HG03521 (cell line): ENCODE measurements around the gene FCGR2B.
A peak's percentile ranks its signal among the peaks of the same experiment; 100 is the strongest.
"Not testable (repeated sequence)": the region's sequence is repeated elsewhere in the genome, so short reads cannot be mapped to it uniquely, and the experiment has no call there.

ENCODE experiments used
- ATAC-seq: cut with Tn5 transposase; IDR thresholded peaks from one replicate; pipeline ENCODE4 v1.9.1; 2021; ENCODE audit warnings: mild to moderate bottlenecking, moderate library complexity; ENCODE audit not compliant: unreplicated experiment

FCGR2B gene

GRCh38 chr1:161705537-161705936 lies 42.6 kb downstream of the FCGR2B start:
- no peak for ATAC-seq

GRCh38 chr1:161706113-161706481 lies 43.2 kb downstream of the FCGR2B start:
- no peak for ATAC-seq

- peak; percentile 62 for ATAC-seq
Observed at GRCh38 chr1:161706482-161707347, 43.8 kb downstream of the FCGR2B start, which contains the start of gene FCRLA. Gene FCRLA, plus strand, starts transcription at chr1:161707229. Its CDS starts 36 bp downstream, at chr1:161707265.

DNA sequence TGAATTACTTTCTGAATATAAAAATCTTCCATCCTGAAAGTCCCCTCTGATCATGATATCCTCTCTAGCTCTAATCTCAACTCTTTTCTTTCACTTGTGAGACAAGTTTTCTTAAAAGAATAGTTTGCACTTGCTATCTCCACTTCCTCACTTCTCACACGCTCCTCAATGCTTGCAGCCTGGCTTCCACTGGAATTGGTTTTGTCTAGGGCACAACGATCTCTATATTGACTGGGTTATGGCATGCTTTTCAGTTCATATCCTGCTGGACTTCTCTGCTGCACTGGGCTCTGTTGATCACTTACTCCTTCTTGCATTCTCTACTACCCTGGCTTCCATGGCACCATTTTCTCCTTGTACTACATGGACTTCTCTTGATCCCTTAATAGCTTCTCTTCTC lies 44.6 kb downstream of the FCGR2B start:
- ATAC-seq, result no peak

GRCh38 chr1:161709373-161709772 lies 46.4 kb downstream of the FCGR2B start:
- no peak for ATAC-seq

DNA sequence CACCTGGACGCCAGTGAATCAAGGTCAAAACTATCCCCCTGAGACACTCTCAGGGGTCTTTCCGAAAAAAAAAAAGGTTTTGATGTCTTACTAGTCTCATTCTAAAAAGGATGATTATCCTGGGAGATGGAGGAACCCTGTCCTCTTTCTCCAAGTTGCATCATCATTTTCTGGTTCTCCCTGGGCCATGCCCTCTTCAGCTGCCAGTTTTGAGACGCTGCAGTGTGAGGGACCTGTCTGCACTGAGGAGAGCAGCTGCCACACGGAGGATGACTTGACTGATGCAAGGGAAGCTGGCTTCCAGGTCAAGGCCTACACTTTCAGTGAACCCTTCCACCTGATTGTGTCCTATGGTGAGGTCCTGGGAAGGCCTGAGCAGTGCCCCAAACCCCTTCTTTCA lies 47.6 kb downstream of the FCGR2B start:
- ATAC-seq, result no peak

DNA sequence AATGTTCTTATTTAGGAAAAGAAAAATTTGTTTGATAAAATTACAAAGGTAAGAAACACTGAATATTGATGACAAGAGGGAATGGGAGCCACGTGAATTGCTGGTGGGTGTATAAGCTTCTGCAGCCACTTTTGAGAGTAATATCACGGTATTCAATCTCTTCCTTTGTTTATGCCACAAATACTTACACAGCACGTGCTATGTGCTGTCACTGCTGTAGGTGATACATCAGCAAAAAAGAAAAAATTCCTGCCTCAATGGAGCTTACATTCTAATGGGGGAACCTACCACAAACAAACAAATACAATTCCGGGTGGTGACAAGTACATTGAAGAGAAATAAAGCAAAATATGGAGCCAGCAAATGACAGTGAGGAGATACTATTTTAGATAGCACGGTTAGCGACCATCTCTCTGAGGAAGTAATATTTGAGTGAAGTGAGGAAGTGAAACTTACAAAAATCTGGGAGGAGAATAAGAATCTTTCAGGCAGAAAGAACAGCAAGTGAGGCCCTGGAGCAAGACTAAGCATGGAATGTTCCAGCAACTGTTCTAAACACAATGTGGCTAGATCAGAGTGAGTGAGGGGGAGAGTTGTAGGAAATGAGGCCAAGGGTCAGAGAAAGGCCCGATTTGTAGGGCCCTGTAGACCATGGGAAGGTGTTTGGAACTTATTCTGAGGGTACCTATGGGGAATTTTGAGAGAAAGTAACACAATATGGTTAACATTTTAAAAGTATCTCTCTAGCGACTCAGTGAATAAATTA lies 55.8 kb downstream of the FCGR2B start:
- ATAC-seq, result no peak

- ATAC-seq, result no peak
Observed at GRCh38 chr1:161719325-161719611, 56.3 kb downstream of the FCGR2B start.

DNA sequence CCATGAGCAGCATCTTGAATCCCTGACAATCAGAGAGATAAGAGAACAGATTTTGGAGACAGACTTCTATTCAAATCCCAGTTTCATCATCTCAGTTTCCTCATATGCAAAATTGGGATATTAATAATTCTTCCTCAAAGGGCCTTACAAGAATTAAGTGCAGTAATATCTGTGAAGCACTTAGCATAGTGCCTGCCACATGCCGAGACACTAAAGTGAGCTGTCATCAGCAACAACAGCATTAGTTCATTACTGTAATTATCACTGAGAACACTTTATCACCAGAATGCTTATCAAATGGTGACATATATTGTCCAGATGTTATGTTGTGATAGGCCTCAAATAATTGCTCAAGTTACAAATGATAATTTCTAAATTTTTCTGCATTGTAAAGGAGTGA lies 57.5 kb downstream of the FCGR2B start:
- ATAC-seq, result no peak

- ATAC-seq, result no peak
Observed at GRCh38 chr1:161720956-161721737, 58.2 kb downstream of the FCGR2B start, which contains the start of gene FCRLB. Gene FCRLB, plus strand, starts transcription at chr1:161721544. Its CDS starts 1,129 bp downstream, at chr1:161722673.

- no peak for ATAC-seq
Observed at GRCh38 chr1:161721738-161722343, 58.9 kb downstream of the FCGR2B start.

- no peak for ATAC-seq
Observed at GRCh38 chr1:161722406-161722805, 59.5 kb downstream of the FCGR2B start.

DNA sequence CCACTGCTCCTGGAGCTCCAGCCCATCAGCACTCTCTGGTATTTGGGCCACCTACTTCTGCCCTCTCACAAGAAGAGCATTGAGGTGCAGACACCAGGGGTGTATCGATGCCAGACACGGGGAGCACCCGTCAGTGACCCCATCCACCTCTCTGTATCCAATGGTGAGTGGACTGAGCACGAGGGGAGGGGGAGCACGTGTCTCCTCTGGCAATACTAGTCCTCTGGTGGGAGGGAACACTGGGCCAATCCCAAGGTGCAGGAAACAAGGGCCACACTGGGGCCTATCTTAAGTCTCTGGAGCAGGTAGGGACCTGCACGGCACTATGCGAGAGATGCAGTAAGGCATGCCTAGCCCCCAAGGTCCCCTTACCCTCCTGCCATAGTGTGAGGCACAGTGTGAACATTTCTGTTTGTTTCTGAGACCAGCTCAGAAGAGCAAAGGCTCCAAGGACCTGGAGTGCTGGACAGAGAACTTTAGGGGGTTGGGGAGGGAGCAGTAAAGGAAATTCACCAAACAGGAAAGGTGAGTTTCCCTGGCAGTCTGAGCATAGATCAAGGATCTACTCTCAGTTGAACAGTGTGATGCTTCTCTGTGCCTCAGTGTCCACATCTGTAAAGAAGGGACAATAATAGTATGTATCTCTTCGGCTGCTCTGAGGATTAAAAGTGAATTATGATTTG lies 60.7 kb downstream of the FCGR2B start:
- no peak for ATAC-seq

- ATAC-seq, result not testable (repeated sequence)
Observed at GRCh38 chr1:161725258-161725907, 62.4 kb downstream of the FCGR2B start.

DNA sequence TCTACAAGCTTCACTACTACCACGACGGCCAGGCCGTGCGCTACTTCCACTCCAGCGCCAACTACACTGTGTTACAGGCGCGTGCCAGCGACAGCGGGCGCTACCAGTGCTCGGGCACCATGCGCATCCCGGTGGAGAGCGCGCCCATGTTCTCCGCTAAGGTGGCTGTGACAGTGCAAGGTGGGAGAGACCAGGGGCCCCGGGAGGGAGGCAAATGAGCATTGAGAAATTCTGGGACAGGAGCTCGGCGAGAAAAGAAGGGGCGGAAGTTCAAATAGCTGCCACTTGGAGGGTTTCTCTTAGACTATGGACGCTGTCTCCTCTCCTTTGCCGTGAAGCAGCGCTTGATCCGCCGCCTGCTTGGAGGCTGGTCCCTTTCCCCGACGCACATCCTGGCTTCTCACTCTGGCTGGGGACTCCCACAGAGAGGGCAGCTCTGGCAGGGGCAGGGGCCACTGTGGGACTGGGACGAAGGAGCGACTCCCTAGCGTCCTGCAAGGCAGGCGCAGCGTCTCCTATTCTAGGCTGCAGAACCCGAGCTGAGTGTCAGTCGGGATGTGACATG lies 63.0 kb downstream of the FCGR2B start:
- peak; percentile 15 for ATAC-seq

DNA sequence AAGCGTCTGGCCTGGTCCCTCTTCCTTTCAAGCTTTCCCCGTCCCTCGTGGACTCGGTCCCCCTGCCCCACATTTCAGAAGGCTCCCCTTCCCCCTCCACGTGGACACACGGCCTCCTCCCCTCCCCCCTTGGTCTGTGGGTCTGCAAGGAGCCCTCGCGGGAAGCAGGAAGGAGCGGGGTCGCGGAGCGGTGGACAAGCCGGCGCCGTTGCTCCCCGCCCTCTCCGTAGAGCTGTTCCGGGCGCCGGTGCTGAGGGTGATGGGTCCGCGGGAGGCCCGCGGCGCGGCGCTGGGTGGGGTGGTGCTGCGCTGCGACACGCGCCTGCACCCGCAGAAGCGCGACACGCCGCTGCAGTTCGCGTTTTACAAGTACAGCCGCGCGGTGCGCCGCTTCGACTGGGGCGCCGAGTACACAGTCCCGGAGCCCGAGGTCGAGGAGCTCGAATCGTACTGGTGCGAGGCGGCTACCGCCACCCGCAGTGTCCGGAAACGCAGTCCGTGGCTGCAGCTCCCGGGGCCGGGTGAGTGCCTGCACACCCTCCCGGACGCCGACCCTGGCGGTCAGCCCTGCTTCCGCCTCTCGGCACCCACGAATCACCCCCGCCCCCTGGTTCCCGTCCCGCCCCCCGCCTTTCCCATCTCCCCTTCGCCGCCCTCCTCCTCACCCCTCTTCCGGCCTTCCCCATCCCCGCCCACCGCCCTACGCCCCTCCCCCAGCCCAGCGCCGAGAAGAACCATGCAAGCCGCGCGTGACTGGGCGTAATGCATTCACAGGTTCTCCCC lies 63.7 kb downstream of the FCGR2B start:
- ATAC-seq, result peak; percentile 63

GRCh38 chr1:161727256-161727924 lies 64.4 kb downstream of the FCGR2B start:
- ATAC-seq, result peak; percentile 7
